Activated gamma-delta T cell treated with anti-CD3 and anti-CD28 coated beads, Interleukin-2, amount 50 U/mL, for 16 hours (primary cell): ENCODE measurements around the gene CDK16.

Experiments used
- DNase-seq: peaks from one replicate; pipeline ENCODE4 v3.0.0-alpha.2; 2020; ENCODE audit warnings: low read depth

CDK16 gene

GRCh38 chrX:47209508-47210238 lies 8.8 kb upstream of the CDK16 start:
- no peak for DNase-seq

GRCh38 chrX:47210661-47211425 lies 7.6 kb upstream of the CDK16 start:
- no peak for DNase-seq

DNA sequence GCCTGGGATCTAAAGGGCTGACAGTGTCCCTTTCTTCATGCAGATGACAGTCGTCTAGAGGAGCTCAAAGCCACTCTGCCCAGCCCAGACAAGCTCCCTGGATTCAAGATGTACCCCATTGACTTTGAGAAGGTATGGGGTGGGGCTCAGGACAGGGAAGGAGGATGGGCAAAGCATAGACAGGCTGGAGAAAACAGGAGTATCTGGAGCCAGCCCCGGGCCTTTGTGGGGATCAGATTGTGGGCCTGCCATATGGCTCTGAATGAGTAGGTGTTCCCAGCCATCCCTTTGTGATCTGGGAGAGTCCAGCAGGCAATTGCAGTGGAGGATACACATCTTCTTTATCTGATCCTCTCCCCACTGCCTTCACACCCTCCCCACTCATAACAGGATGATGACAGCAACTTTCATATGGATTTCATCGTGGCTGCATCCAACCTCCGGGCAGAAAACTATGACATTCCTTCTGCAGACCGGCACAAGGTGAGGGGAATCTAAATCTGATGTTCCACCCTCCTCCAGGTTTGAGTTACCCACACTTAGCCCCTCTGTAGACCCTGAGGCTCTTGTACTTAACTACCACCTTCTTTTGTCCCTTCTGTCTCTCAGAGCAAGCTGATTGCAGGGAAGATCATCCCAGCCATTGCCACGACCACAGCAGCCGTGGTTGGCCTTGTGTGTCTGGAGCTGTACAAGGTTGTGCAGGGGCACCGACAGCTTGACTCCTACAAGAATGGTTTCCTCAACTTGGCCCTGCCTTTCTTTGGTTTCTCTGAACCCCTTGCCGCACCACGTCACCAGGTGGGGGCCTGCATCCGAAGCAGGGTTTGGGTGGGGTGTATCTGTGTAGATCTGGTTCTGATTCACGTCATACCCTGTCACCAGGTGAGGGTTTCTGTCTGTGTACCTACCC lies 5.8 kb upstream of the CDK16 start:
- no peak for DNase-seq

DNA sequence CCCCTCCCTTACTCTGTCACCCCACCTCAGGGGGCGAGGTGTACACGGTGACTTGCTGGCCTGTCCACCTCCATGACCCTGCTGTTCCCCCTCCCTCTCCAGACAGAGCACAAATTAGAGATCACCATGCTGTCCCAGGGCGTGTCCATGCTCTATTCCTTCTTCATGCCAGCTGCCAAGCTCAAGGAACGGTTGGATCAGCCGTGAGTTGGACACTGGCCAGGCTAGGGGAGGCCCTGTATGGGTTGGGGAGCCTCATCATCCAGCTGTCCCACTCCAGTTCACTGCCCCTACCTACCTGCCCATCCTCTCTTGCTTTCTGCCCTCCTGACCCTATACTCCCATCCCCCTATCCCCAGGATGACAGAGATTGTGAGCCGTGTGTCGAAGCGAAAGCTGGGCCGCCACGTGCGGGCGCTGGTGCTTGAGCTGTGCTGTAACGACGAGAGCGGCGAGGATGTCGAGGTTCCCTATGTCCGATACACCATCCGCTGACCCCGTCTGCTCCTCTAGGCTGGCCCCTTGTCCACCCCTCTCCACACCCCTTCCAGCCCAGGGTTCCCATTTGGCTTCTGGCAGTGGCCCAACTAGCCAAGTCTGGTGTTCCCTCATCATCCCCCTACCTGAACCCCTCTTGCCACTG lies 3.9 kb upstream of the CDK16 start:
- DNase-seq = no peak

DNA sequence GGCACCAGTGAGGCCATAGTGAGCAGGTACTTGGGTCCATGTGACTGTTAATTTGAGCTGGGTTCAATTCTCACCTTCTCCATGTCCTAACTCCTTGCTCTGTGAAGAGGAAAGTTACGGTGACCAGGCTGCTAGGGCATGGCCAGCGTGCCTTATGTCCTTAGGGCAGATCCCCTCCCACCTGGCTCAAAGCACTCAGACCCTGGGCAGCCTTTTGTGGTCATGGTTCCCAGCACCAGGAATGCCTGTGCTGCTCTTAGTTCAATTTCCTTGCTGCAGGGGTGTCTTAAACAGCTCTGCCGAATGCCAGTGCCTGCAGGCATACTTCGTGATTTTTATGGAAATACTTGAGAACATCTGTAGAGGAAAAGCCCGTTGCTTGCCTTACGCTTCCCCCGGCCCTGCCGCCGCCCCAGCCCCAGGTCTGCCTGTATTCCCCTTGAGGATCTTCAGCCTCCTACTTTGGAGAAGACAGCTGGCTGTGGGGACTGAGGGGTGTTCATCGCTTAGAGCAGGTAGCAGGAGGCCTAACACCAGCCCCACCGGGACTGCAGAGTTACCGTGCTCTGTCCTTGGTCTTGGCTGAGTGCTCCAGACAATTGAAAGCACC lies 3.1 kb upstream of the CDK16 start:
- no peak for DNase-seq

DNA sequence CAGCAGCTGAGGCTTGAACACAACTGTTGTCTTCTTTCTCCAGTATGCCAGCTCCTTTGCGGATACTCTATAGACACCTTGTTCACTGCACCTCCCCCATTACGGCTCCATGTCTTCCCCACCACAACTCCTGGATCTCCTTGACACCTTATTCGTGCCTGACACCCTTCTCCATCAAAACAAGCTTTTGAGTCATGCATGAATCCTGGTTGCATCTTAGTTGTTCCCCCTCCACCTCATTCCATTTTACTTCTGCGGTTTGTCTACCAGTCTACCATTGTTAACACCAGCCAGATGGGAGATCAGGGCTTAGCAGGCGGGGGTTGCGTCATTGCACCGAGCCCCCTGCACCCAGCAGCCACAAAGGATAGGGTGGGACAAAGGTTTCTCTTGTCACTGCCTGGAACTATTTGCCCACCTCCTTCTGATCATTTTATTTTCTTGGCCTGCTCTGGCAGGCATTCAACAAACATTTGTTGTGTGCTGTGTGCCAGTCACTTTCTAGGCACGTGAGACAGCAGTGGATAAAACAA lies 2.0 kb upstream of the CDK16 start:
- no peak for DNase-seq

- DNase-seq = no peak
These were observed 1.2 kb upstream of the CDK16 start for GRCh38 chrX:47217121-47217851.

DNA sequence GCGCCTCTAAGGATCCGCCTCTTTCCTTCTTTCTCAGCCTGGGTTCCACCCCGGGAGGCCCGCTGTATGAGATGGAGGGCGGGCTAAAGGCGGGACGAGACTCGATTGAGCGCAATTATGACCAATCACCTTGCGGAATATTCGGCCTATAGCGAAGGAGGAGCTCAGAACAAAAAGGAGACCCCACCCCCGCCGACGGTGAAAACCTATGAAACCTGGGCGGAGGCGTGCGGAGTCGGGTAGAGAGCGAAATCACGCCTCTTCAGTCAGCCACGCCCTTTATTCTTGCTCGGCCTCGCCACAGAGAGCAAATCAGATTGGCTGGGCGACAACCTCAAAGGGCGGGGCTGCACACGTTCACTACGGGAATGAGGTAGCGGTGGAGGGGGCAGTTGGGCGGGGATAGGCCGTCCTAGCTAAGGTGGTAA lies 615 bp upstream of the CDK16 start:
- peak; percentile 97 for DNase-seq

- DNase-seq = peak; percentile 21
These were observed 687 bp downstream of the CDK16 start for GRCh38 chrX:47218920-47219815.

DNA sequence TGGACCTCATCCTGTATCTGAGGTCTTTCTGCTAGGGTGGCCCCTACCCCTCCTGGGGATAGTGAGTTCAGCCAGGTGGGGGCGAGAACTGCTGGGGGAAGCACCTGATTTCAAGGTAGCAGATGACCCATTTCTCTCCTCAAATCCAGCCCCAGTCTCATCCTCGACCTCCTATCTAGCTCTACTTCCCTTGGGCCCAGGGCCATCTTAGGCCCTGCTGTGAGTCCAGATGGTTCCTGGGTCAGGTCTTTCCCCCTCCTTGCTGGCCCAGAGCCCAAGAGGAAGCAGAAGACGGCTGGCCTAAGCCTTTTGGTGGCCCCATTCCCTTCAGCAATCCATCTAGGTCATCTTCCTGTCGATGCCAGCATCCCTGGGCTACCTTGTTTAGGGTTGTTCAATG lies 3.3 kb downstream of the CDK16 start:
- DNase-seq = no peak

DNA sequence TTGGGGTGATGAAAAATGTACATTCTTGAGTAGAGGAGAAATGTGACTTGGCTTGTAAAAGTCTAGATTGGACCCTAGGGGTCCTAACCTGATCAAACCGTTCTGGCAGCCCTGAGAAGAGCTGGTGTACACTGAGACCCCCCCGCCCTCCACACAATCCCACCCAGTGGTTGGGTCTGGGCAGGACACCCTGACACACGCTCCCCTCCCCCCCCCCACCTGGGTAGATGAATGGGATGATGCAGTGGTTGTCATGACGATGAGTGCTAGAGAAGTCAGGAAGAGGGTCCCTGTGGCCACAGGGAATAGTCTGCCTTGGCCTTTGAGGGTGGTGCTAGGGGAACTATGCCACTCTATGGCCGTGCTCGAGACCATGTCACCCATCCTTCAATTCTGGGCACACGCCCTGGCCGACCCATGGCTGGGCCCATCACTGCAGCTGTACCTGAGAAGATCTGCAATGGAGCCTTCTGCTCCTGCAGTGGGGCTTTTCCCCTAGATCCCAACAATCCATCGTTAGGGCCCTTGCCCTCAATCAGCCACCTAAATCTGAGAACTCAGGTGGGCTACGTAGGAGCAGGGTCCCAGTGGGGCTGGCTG lies 4.4 kb downstream of the CDK16 start:
- DNase-seq = no peak

- no peak for DNase-seq
These were observed 5.2 kb downstream of the CDK16 start for GRCh38 chrX:47223476-47224250.

DNA sequence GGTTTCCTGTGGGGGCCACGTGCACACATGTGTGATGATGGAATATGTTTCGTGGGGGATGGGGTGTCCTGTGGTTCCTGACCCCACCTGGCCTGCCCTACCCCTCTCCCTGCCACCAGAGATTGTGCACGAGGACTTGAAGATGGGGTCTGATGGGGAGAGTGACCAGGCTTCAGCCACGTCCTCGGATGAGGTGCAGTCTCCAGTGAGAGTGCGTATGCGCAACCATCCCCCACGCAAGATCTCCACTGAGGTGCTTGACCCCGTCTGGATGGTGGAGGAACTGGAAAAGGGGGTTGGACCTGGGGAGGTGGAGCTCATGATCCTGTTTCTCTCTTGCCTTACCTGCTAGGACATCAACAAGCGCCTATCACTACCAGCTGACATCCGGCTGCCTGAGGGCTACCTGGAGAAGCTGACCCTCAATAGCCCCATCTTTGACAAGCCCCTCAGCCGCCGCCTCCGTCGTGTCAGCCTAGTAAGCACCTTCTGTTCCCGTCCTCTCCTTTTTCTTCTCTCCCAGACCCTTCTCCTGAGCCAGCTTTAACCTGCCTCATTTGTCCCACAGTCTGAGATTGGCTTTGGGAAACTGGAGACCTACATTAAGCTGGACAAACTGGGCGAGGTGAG lies 5.9 kb downstream of the CDK16 start:
- no peak for DNase-seq

DNA sequence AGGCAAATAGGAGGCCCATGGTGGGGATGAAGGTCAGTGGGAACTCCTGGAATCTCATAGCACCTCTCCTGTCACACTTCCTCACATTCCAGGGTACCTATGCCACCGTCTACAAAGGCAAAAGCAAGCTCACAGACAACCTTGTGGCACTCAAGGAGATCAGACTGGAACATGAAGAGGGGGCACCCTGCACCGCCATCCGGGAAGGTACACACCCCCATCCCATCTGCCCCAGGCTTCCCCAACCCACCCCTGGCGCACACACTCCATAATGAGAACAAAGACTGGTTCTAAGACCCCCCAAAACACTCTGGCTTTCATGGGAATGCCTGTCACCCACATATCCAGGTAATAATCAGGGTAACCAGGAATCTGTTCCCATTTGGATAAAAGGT lies 6.4 kb downstream of the CDK16 start:
- DNase-seq = no peak

GRCh38 chrX:47226071-47226470 lies 7.6 kb downstream of the CDK16 start:
- DNase-seq = no peak

DNA sequence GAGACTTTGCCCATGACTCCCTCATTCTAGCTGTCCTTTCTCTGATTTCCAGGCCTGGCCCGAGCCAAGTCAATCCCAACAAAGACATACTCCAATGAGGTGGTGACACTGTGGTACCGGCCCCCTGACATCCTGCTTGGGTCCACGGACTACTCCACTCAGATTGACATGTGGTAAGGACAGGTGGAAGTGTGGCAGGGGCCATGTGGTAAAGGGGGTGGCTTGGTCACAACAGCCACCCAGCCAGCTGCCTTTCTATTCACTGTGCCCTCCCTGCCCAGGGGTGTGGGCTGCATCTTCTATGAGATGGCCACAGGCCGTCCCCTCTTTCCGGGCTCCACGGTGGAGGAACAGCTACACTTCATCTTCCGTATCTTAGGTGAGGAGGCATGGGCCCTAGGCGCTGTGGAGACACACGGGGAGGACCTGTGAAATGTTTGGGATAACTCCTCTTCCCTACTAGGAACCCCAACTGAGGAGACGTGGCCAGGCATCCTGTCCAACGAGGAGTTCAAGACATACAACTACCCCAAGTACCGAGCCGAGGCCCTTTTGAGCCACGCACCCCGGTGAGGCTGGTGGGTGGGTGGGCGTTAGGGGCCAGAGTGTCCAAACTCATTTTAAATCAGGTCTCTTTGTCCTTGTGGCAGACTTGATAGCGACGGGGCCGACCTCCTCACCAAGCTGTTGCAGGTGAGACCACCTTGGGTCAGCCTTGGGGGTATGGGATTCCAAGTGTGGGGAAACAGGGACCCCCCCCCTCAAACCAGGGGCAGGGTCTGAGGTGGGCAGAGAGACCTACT lies 8.3 kb downstream of the CDK16 start:
- no peak for DNase-seq

- no peak for DNase-seq
These were observed 8.8 kb downstream of the CDK16 start for GRCh38 chrX:47227334-47227583.
